HepG2 (cell line): ENCODE results near the gene PRSS22. TPM values are rescaled to one million over a fixed set of nuclear protein-coding genes. Genes with fewer than 3 reads are reported as not detected.

Experiments
- CREM ChIP-seq, 2 experiments: sonication (generic) in 1 of 2; formaldehyde crosslinking in 1 of 2; IDR thresholded peaks; 2 replicates each; pipeline versions ENCODE4 v1.4.0 to v1.6.1; 2016 to 2020; ENCODE audit warnings: antibody characterized with exemption in 1 of 2, mild to moderate bottlenecking in 1 of 2, missing genetic modification reagents in 1 of 2
- FOXO1 ChIP-seq: sonication (generic); formaldehyde crosslinking; IDR thresholded peaks from 2 replicates; pipeline ENCODE4 v1.4.0; 2020; ENCODE audit warnings: missing genetic modification reagents
- FOXP1 ChIP-seq, 2 experiments: fragments of 450-650 bp in 1 of 2; IDR thresholded peaks; 2 replicates each; pipeline ENCODE4 v1.6.1; 2017 to 2018; ENCODE audit warnings: antibody characterized with exemption in 1 of 2
- HDAC6 ChIP-seq: fragments of 200-600 bp; sonication (generic); IDR thresholded peaks from 2 replicates; pipeline ENCODE4 v1.7.0; 2017; ENCODE audit warnings: mild to moderate bottlenecking, antibody characterized with exemption, low read length, low read depth
- HOXA3 ChIP-seq: sonication (generic); formaldehyde crosslinking; IDR thresholded peaks from 2 replicates; pipeline ENCODE4 v1.5.0; 2020; ENCODE audit warnings: missing genetic modification reagents
- KLF12 ChIP-seq: sonication (generic); formaldehyde crosslinking; IDR thresholded peaks from 2 replicates; pipeline ENCODE4 v1.4.0; 2020; ENCODE audit warnings: missing genetic modification reagents, borderline replicate concordance
- NR2F1 ChIP-seq, 2 experiments: fragments of 450-650 bp in 1 of 2; formaldehyde crosslinking in 1 of 2; IDR thresholded peaks; 2 replicates each; pipeline versions ENCODE4 v1.5.0 to v1.6.1; 2016 to 2020; ENCODE audit warnings: mild to moderate bottlenecking in 1 of 2, missing compliant biosample characterization in 1 of 2, missing genetic modification reagents in 1 of 2, moderate library complexity in 1 of 2
- NR2F6 ChIP-seq, 2 experiments: IDR thresholded peaks; 2 replicates each; pipeline ENCODE4 v1.6.1; 2016; ENCODE audit warnings: antibody characterized with exemption in 1 of 2, mild to moderate bottlenecking in 1 of 2
- PAWR ChIP-seq: sonication (generic); formaldehyde crosslinking; IDR thresholded peaks from 2 replicates; pipeline ENCODE4 v1.4.0; 2020; ENCODE audit warnings: missing genetic modification reagents, mild to moderate bottlenecking, borderline replicate concordance
- PPARG ChIP-seq: conservative IDR thresholded peaks from 2 replicates; pipeline ENCODE4 v1.6.1; 2016; ENCODE audit warnings: missing biosample characterization, missing genetic modification reagents
- RBM39 ChIP-seq: fragments of 200-400 bp; formaldehyde crosslinking; IDR thresholded peaks from one replicate; pipeline ENCODE4 v1.6.1; 2018; ENCODE audit warnings: antibody characterized with exemption, mild to moderate bottlenecking, low read depth, low read length; ENCODE audit not compliant: poor library complexity, severe bottlenecking
- SNAPC4 ChIP-seq: sonication (generic); formaldehyde crosslinking; IDR thresholded peaks from 2 replicates; pipeline ENCODE4 v1.4.0; 2020; ENCODE audit warnings: mild to moderate bottlenecking, missing genetic modification reagents
- SP4 ChIP-seq: sonication (generic); formaldehyde crosslinking; IDR thresholded peaks from 2 replicates; pipeline ENCODE4 v1.8.1; 2023; ENCODE audit warnings: mild to moderate bottlenecking, missing genetic modification reagents
- TSC22D2 ChIP-seq: sonication (generic); formaldehyde crosslinking; IDR thresholded peaks from 2 replicates; pipeline ENCODE4 v1.5.1; 2020; ENCODE audit warnings: missing genetic modification reagents, mild to moderate bottlenecking, borderline replicate concordance
- ZBTB21 ChIP-seq: sonication (generic); formaldehyde crosslinking; IDR thresholded peaks from 2 replicates; pipeline ENCODE4 v1.4.0; 2020; ENCODE audit warnings: missing genetic modification reagents
- ZFP1 ChIP-seq: IDR thresholded peaks from 2 replicates; pipeline ENCODE4 v1.6.1; 2016
- ZMYM3 ChIP-seq: sonication (generic); formaldehyde crosslinking; IDR thresholded peaks from 2 replicates; pipeline ENCODE4 v1.5.1; 2020; ENCODE audit warnings: mild to moderate bottlenecking, missing genetic modification reagents
- ZNF577 ChIP-seq: sonication (generic); formaldehyde crosslinking; IDR thresholded peaks from 2 replicates; pipeline ENCODE4 v1.4.0; 2020; ENCODE audit warnings: mild to moderate bottlenecking, low read depth, missing genetic modification reagents, borderline replicate concordance
- ZNF615 ChIP-seq: sonication (generic); formaldehyde crosslinking; IDR thresholded peaks from 2 replicates; pipeline ENCODE4 v1.5.0; 2020; ENCODE audit warnings: mild to moderate bottlenecking, missing genetic modification reagents, borderline replicate concordance
- ZNF672 ChIP-seq: sonication (generic); formaldehyde crosslinking; IDR thresholded peaks from 2 replicates; pipeline ENCODE4 v1.8.1; 2022; ENCODE audit warnings: missing genetic modification reagents
- polyA plus RNA-seq, 8 experiments: library from polyadenylated mRNA; depleted of rRNA in 3 of 8; stranded (reverse) in 7 of 8; unstranded in 1 of 8; fragments of >200 nt; fragmentation: Illumina TruSeq in 4 of 8; extraction: Trizol in 4 of 8; gene quantifications; 2 replicates each; pipeline versions ENCODE4 v1.2.1 to v1.2.3, GENCODE V29; 2011 to 2016; ENCODE audit warnings: low read depth in 4 of 8, missing spikeins in 1 of 8, mixed read lengths in 1 of 8; ENCODE audit not compliant: insufficient read depth in 1 of 8
- total RNA-seq, 5 experiments: library from RNA; depleted of rRNA; stranded (reverse); fragments of >200 nt; fragmentation: Illumina TruSeq; extraction: Trizol; gene quantifications; 2 replicates each; pipeline ENCODE4 v1.2.3, GENCODE V29; 2016; ENCODE audit warnings: low read depth in 1 of 5
- TF ChIP-seq, protein P1 (sequence below): sonication (generic); formaldehyde crosslinking; conservative IDR thresholded peaks from 2 replicates; pipeline ENCODE4 v1.8.0; 2022; ENCODE audit warnings: mild to moderate bottlenecking, moderate library complexity, missing genetic modification reagents
- TF ChIP-seq, protein P2 (sequence below): sonication (generic); formaldehyde crosslinking; IDR thresholded peaks from 2 replicates; pipeline ENCODE4 v1.8.0; 2022; ENCODE audit warnings: missing genetic modification reagents, low read depth, mild to moderate bottlenecking, borderline replicate concordance

PRSS22 gene
- total and polyA plus RNA-seq, 2 of the 13 experiments (the other 11 are each of a cell fraction or from before 2014, with no cell fraction given) = 0.24 to 0.32 TPM

DNA sequence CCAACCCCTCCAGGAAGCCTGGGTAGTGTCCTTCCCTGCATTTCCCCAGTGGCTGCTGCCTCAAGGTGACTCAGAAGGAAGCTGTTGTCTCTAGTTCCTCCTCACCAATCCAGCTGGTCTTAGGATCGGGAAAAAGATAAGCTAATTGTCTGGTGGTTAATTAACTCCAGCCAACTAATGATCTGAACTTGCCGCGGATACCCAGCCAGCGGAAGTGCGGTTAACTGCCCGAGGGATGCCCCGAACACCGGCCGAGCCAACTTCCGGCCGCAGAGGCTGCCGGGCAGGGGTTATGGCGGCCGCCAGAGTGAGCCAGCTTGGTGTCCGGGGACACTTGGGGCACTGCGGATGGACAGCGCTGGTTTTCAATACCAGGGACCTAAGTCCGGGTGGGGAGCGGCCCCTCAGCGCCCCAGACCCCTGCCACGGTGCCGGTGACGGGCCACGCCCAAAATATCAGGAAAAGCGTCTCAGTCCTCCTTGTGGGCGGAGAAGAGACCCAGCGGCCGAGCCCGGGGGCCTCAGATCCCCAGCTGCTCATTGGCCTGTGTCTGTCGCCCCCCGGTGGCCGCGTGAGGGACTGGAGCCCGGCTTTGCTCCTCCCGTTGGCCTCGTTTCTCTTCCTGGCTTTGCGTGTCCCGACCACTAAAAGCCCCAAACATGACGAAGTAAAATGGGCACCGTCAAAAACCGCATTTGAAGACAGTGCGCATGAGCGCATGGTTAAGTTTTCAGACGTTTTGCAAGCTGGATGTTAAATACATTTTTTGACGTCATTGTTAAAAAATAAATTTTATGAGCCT, 10.2 kb upstream of the PRSS22 start (continued):
- TF ChIP-seq ZBTB21 (CRISPR knock-in tag) (peak; percentile 73; the same call in 1 of the 2 replicates), PPARG (no peak), SP4 (CRISPR knock-in tag) (peak; percentile 60), HOXA3 (CRISPR knock-in tag) (peak; percentile 92), SNAPC4 (CRISPR knock-in tag) (peak; percentile 81), NR2F6 (IDR thresholded peaks at IDR 0.05) (no peak), NR2F6 (CRISPR knock-in tag; IDR thresholded peaks at IDR 0.05) (peak; percentile 43; the same call in 1 of the 2 replicates), CREM (IDR thresholded peaks at IDR 0.05) (peak; percentile 40; the same call in 1 of the 2 replicates), CREM (CRISPR knock-in tag; IDR thresholded peaks at IDR 0.05) (no peak), RBM39 (peak; percentile 74), TSC22D2 (CRISPR knock-in tag) (peak; percentile 65; the same call in 1 of the 2 replicates), NR2F1 (CRISPR knock-in tag; IDR thresholded peaks at IDR 0.05) (peak in 1 of 2 experiments; percentile 44; a peak in 2 of 4 replicates), ZNF672 (CRISPR knock-in tag) (no peak), ZNF577 (CRISPR knock-in tag) (no peak), PAWR (CRISPR knock-in tag) (0 out of 2 replicates have a peak, but pooled peaks have one; percentile 40), ZMYM3 (CRISPR knock-in tag) (peak; percentile 9; the same call in 1 of the 2 replicates), KLF12 (CRISPR knock-in tag) (no peak), HDAC6 (no peak), FOXO1 (CRISPR knock-in tag) (peak; percentile 43), FOXP1 (IDR thresholded peaks at IDR 0.05) (no peak), FOXP1 (CRISPR knock-in tag; IDR thresholded peaks at IDR 0.05) (no peak), ZFP1 (peak; percentile 76), ZNF615 (CRISPR knock-in tag) (no peak)
- TF ChIP-seq, protein P1, sequence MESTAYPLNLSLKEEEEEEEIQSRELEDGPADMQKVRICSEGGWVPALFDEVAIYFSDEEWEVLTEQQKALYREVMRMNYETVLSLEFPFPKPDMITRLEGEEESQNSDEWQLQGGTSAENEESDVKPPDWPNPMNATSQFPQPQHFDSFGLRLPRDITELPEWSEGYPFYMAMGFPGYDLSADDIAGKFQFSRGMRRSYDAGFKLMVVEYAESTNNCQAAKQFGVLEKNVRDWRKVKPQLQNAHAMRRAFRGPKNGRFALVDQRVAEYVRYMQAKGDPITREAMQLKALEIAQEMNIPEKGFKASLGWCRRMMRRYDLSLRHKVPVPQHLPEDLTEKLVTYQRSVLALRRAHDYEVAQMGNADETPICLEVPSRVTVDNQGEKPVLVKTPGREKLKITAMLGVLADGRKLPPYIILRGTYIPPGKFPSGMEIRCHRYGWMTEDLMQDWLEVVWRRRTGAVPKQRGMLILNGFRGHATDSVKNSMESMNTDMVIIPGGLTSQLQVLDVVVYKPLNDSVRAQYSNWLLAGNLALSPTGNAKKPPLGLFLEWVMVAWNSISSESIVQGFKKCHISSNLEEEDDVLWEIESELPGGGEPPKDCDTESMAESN (CRISPR knock-in tag) = peak; percentile 70; the same call in 1 of the 2 replicates
- TF ChIP-seq, protein P2, sequence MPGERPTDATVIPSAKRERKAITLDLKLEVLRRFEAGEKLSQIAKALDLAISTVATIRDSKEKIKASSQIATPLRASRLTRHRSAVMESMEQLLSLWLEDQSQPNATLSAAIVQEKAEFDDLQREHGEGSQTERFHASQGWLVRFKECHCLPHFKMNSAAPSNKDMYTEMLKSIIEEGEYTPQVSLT = no peak
